Stomach (tissue), 9 donors: Measurements from ENCODE around the gene ZMYND8. TPM values are rescaled to one million over a fixed set of nuclear protein-coding genes. Genes with fewer than 3 reads are reported as not detected.

Source experiments
- DNase-seq, 2 donors: peaks; one replicate each; pipeline versions ENCODE4 v3.0.0 to v3.0.0-alpha.2; 2013 to 2019
- H3K27ac ChIP-seq, 5 donors: fragments of 200-600 bp in 4 of 5; sonication (generic) in 4 of 5; one replicate each; pipeline ENCODE4 v1.5.1; 2013 to 2019; ENCODE audit warnings: mild to moderate bottlenecking in 1 of 5, moderate library complexity in 1 of 5
- H3K27me3 ChIP-seq, 3 donors: fragments of 200-600 bp; sonication (generic); one replicate each; pipeline ENCODE4 v1.5.1; 2017 to 2019; ENCODE audit warnings: mixed run types in 1 of 3
- H3K36me3 ChIP-seq, 4 donors: fragments of 200-600 bp; sonication (generic); 1 replicate in 3 of 4; 2 replicates in 1 of 4; pipeline ENCODE4 v1.5.1; 2016 to 2019
- H3K4me1 ChIP-seq, 4 donors: fragments of 200-600 bp; sonication (generic); one replicate each; pipeline ENCODE4 v1.5.1; 2016 to 2019
- H3K4me3 ChIP-seq, 4 donors: fragments of 200-600 bp; sonication (generic) in 3 of 4; one replicate each; pipeline ENCODE4 v1.5.1; 2016 to 2019; ENCODE audit warnings: mild to moderate bottlenecking in 1 of 4
- H3K9me3 ChIP-seq, 4 donors: fragments of 200-600 bp; sonication (generic); one replicate each; pipeline ENCODE4 v1.5.1; 2016 to 2019
- CTCF ChIP-seq, 7 experiments: fragments of 450-650 bp in 4 of 7; fragments of 200-600 bp in 3 of 7; sonication (generic) in 3 of 7; IDR thresholded peaks; one replicate each; pipeline ENCODE4 v1.5.1; 2016 to 2019; ENCODE audit warnings: antibody characterized with exemption in 7 of 7, control low read depth in 2 of 7, mild to moderate bottlenecking in 1 of 7
- EP300 ChIP-seq: sonication (generic); formaldehyde crosslinking; IDR thresholded peaks from one replicate; pipeline ENCODE4 v1.6.1; 2017; ENCODE audit warnings: antibody characterized with exemption
- POLR2A ChIP-seq, 4 donors: fragments of 450-650 bp; IDR thresholded peaks; one replicate each; pipeline ENCODE4 v1.6.1; 2016; ENCODE audit warnings: antibody characterized with exemption in 4 of 4, control low read depth in 2 of 4, mild to moderate bottlenecking in 1 of 4, moderate library complexity in 1 of 4
- POLR2AphosphoS5 ChIP-seq, 3 donors: sonication (generic); formaldehyde crosslinking; IDR thresholded peaks; one replicate each; pipeline ENCODE4 v1.6.1; 2016; ENCODE audit warnings: antibody characterized with exemption in 3 of 3
- WGBS, 5 donors: extraction: QIAGEN DNeasy Blood & Tissue Kit in 3 of 5; methylation state at CpG; one replicate each; pipeline versions ENCODE4 v1.1.5 to v1.1.7; 2013 to 2018; 5-methylcytosine and 5-hydroxymethylcytosine counted together
- intact Hi-C: fragments of 100-400 bp; cut with DNase I; formaldehyde crosslinking; loops from one replicate; pipeline ENCODE4 v1.15.1; 2023; ENCODE audit warnings: low total_unique reads
- polyA plus RNA-seq, 3 donors: library from polyadenylated mRNA; stranded (reverse); fragments of 200-250 nt; gene quantifications; one replicate each; pipeline ENCODE4 v1.2.3, GENCODE V29; 2013
- total RNA-seq, 5 donors: library from RNA; depleted of rRNA; stranded (reverse); fragments of >200 nt; gene quantifications; one replicate each; pipeline versions ENCODE4 v1.1.0 to v1.2.3, GENCODE V29; 2014 to 2016
- donor health status: healthy with polysubstance abuse.
- donor health status: Bipolar disorder and iron deficiency.
- donor health status: healthy.

Gene ZMYND8
- total and polyA plus RNA-seq, 8 donors, result 9.2 to 82.6 (median 39.4) TPM

- Histone ChIP-seq H3K4me3 (no peak overlapping the region), H3K27me3 (no peaks in the 10 kb centered on the region), H3K36me3 (peaks cover 69 to 100% (median 99%) of the 10 kb centered on the region in 4 donors), H3K9me3 (no peaks in the 10 kb centered on the region), H3K27ac (no peak overlapping the region), H3K4me1 (no peaks in the 10 kb centered on the region)
- WGBS, 5 donors, result 88 to 98% (median 92%) methylated on average over 7 of the region's 7 CpGs
- no peak for DNase-seq
- TF ChIP-seq EP300 (no peak), CTCF (IDR thresholded peaks at IDR 0.05) (no peak), POLR2AphosphoS5 (IDR thresholded peaks at IDR 0.05) (no peak), POLR2A (IDR thresholded peaks at IDR 0.05) (no peak)
- intact Hi-C loops, result no loop called here
These were observed 129.4 kb downstream of the ZMYND8 start for GRCh38 chr20:47227119-47227518.

DNA sequence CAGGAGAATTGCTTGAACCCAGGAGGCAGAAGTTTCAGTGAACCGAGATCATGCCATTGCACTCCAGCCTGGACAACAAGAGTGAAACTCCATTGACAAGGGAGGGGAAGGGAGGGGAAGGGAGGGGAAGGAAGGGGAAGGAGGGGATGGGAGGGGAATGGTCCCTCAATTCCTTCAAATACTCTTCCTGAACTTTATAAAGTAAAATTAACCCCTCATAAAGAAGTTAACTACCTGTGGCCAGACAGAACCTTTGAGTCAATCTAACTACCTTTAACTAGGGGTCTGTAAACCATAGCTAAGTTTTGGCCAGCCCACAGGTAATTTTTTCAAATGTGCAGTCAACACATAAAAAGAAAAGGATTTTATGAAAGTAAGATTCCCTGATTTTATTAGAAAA lies 131.0 kb downstream of the ZMYND8 start:
- intact Hi-C loops, result no loop called here
- WGBS, 5 donors, result 80 to 90% (median 88%) methylated on average over 1 of the region's 1 CpG
- H3K27ac ChIP-seq, result no peak overlapping the region

DNA sequence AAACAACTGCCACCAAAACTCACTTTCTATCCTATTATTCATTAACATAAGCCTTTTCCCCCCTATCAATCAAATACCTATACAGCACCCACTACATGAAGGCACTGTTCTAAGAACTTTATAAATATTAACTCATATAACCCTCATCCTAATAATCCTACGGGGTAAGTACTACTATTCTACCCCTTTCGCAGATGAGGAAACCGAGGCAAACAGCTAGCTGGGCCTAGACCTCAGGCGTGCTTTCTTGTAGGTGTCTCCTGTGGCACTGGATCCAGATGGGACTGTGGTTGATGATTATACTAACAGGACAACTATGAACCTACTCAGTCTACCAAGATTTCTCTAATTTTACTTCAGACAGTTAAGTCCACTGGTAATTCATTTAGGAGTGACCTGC lies 131.6 kb downstream of the ZMYND8 start:
- Histone ChIP-seq H3K36me3 (peaks cover 76 to 100% (median 100%) of the 10 kb centered on the region in 4 donors), H3K4me1 (no peaks in the 10 kb centered on the region), H3K9me3 (no peaks in the 10 kb centered on the region), H3K4me3 (no peak overlapping the region), H3K27ac (no peak overlapping the region), H3K27me3 (no peaks in the 10 kb centered on the region)
- no peak for DNase-seq
- TF ChIP-seq POLR2A (IDR thresholded peaks at IDR 0.05) (no peak), POLR2AphosphoS5 (IDR thresholded peaks at IDR 0.05) (no peak), CTCF (IDR thresholded peaks at IDR 0.05) (no peak), EP300 (no peak)
- 92 to 96% (median 95%) methylated on average over 4 of the region's 4 CpGs for WGBS, 5 donors
- intact Hi-C loops, result no loop called here

More for the DNA sequence above, 131.0 kb downstream of the ZMYND8 start:
- DNase-seq, result no peak
- no peak for TF ChIP-seq POLR2AphosphoS5 (IDR thresholded peaks at IDR 0.05)
- H3K4me3 ChIP-seq, result no peak overlapping the region
- no peaks in the 10 kb centered on the region for H3K27me3 ChIP-seq
- peaks cover 75 to 100% (median 100%) of the 10 kb centered on the region in 4 donors for H3K36me3 ChIP-seq
- no peaks in the 10 kb centered on the region for H3K9me3 ChIP-seq
- no peaks in the 10 kb centered on the region for H3K4me1 ChIP-seq

DNA sequence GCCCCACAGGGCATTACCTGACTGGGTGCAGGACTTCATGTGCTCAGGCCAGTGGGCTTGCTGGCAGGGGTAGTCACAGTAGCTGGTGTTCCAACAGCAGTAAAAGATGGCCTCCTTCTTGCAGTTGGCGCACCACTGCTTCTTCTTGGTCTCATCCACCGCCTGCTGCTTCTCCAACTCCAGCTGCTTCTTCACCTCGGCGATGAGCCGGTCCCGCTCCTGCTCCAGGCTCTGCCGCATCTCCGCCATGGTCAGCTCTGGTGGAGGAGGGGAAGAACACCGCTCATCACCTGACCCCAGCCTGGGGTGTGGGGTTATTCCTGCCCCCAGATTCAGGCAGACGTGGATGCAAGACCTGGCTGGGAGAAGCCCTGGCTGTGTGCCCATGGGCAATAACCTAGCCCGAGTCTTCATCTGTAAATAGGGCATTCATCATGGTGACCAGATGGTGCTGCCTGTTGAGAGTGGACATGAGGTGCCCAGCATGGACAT lies 132.2 kb downstream of the ZMYND8 start:
- intact Hi-C loops, result no loop called here
- Histone ChIP-seq H3K27ac (no peak overlapping the region), H3K27me3 (no peaks in the 10 kb centered on the region), H3K9me3 (no peaks in the 10 kb centered on the region), H3K36me3 (peaks cover 74 to 100% (median 100%) of the 10 kb centered on the region in 4 donors), H3K4me3 (no peak overlapping the region), H3K4me1 (no peaks in the 10 kb centered on the region)
- TF ChIP-seq POLR2A (IDR thresholded peaks at IDR 0.05), result no peak
- TF ChIP-seq EP300, result no peak
- TF ChIP-seq POLR2AphosphoS5 (IDR thresholded peaks at IDR 0.05), result no peak
- no peak for TF ChIP-seq CTCF (IDR thresholded peaks at IDR 0.05)
- WGBS, 5 donors, result 87 to 93% (median 91%) methylated on average over 11 of the region's 11 CpGs
- DNase-seq, result no peak

DNA sequence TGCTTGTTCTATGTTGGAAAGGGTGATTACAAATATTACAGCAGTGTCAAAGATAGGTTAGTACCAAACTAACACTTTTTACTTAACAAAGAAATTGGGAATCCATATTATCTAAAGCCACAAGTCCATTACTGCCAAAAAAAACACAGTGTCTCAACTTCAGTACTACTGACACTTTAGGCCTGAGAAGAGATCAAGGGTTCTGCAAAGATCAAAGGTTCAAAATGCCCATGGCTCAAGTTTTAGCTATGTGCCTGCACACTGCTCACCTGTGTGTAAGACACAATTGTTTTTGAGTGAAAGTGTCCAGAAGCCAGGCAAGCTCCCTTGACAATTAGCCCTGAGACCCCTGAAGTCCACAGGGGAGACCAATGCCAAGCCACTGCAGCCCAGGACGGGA lies 132.6 kb downstream of the ZMYND8 start:
- Histone ChIP-seq H3K27me3 (no peaks in the 10 kb centered on the region), H3K36me3 (peaks cover 74 to 100% (median 100%) of the 10 kb centered on the region in 4 donors), H3K4me3 (no peak overlapping the region), H3K9me3 (no peaks in the 10 kb centered on the region), H3K4me1 (no peaks in the 10 kb centered on the region), H3K27ac (no peak overlapping the region)
- TF ChIP-seq CTCF (IDR thresholded peaks at IDR 0.05) (no peak), EP300 (no peak), POLR2AphosphoS5 (IDR thresholded peaks at IDR 0.05) (no peak), POLR2A (IDR thresholded peaks at IDR 0.05) (no peak)
- no peak for DNase-seq
- WGBS, 5 donors, result 83 to 95% (median 92%) methylated on average over 1 of the region's 1 CpG; no CpG with 5 or more reads in 1 of the 5 donors
- intact Hi-C loops, result no loop called here
